Calu3 (cell line): Measurements from ENCODE around the gene AJAP1. TPM values are rescaled to one million over a fixed set of nuclear protein-coding genes. Genes with fewer than 3 reads are reported as not detected.

ENCODE experiments used
- BruUV-seq: library from RNA; stranded (reverse); fragments of 400-500 nt; replicated peaks from 2 replicates; lab custom pipeline; 2021; lab: Mats Ljungman, UMichigan
- CTCF ChIA-PET: fragments of 300-600 bp; sonication (Branson Sonifier 250); formaldehyde crosslinking; loops from one replicate; lab custom pipeline; 2022; ENCODE audit warnings: antibody characterized with exemption; lab: Charles Lee
- DNase-seq: peaks from one replicate; pipeline ENCODE4 v3.0.0; 2022
- H3K27ac Mint-ChIP-seq: one replicate; pipeline ENCODE4 v1.8.0; 2022; ENCODE audit warnings: mixed read lengths; ENCODE audit not compliant: unreplicated experiment
- H3K27me3 Mint-ChIP-seq: one replicate; pipeline ENCODE4 v1.8.0; 2022; ENCODE audit warnings: mixed read lengths; ENCODE audit not compliant: unreplicated experiment
- H3K36me3 Mint-ChIP-seq: one replicate; pipeline ENCODE4 v1.8.0; 2022; ENCODE audit warnings: mild to moderate bottlenecking, moderate library complexity, mixed read lengths; ENCODE audit not compliant: insufficient read depth, unreplicated experiment
- H3K4me1 Mint-ChIP-seq: one replicate; pipeline ENCODE4 v1.8.0; 2022; ENCODE audit warnings: mild to moderate bottlenecking, low read depth, mixed read lengths; ENCODE audit not compliant: unreplicated experiment
- H3K4me3 Mint-ChIP-seq: one replicate; pipeline ENCODE4 v1.8.0; 2022; ENCODE audit warnings: mild to moderate bottlenecking, low read depth, moderate library complexity, mixed read lengths; ENCODE audit not compliant: unreplicated experiment
- H3K9me3 Mint-ChIP-seq: one replicate; pipeline ENCODE4 v1.8.0; 2022; ENCODE audit warnings: low read depth, mixed read lengths; ENCODE audit not compliant: unreplicated experiment
- intact Hi-C: fragments of 100-400 bp; cut with micrococcal nuclease; formaldehyde crosslinking; loops from one replicate; pipeline ENCODE4 v1.10.0; 2022; ENCODE audit not compliant: unreplicated experiment
- total RNA-seq: library from RNA; stranded (reverse); gene quantifications from 2 replicates; pipeline ENCODE4 v1.2.3, GENCODE V29; 2022
- TF ChIP-seq, protein P1 (sequence below): fragments of 200-600 bp; IDR thresholded peaks from one replicate; pipeline ENCODE4 v1.8.0; 2022; ENCODE audit warnings: antibody characterized with exemption; ENCODE audit not compliant: unreplicated experiment

The AJAP1 gene
- total RNA-seq, 1 experiment from 2014 or later: not detected

GRCh38 chr1:4640931-4641330, 13.5 kb upstream of the AJAP1 start:
- BruUV-seq: no TSS peak
- no peaks in the 10 kb centered on the region for H3K4me1 Mint-ChIP-seq
- H3K9me3 Mint-ChIP-seq: no peaks in the 10 kb centered on the region
- TF ChIP-seq, protein P1, sequence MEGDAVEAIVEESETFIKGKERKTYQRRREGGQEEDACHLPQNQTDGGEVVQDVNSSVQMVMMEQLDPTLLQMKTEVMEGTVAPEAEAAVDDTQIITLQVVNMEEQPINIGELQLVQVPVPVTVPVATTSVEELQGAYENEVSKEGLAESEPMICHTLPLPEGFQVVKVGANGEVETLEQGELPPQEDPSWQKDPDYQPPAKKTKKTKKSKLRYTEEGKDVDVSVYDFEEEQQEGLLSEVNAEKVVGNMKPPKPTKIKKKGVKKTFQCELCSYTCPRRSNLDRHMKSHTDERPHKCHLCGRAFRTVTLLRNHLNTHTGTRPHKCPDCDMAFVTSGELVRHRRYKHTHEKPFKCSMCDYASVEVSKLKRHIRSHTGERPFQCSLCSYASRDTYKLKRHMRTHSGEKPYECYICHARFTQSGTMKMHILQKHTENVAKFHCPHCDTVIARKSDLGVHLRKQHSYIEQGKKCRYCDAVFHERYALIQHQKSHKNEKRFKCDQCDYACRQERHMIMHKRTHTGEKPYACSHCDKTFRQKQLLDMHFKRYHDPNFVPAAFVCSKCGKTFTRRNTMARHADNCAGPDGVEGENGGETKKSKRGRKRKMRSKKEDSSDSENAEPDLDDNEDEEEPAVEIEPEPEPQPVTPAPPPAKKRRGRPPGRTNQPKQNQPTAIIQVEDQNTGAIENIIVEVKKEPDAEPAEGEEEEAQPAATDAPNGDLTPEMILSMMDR: no peak
- no peaks in the 10 kb centered on the region for H3K36me3 Mint-ChIP-seq
- H3K27me3 Mint-ChIP-seq: no peaks in the 10 kb centered on the region
- no peak overlapping the region for H3K4me3 Mint-ChIP-seq
- no peak overlapping the region for H3K27ac Mint-ChIP-seq
- no peak for DNase-seq
- CTCF ChIA-PET: no interaction called here
- intact Hi-C loops: no loop called here

DNA sequence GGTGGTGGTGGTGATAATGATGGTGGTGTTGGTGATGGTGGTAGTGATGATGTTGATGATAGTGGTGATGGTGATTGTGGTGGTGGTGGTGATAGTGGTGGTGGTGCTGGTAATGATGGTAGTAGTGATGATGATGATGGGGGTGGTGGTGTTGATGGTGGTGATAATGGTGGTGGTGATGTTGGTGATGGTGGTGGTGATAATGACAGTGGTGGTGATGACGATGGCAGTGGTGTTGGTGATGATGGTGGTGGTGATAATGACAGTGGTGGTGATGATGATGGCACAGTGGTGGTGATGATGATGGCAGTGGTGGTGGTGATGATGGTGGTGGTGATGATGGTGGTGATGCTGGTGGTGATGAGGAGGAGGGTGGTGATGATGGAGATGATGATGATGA, 7.0 kb upstream of the AJAP1 start:
- Mint-ChIP-seq H3K4me1 (no peaks in the 10 kb centered on the region), H3K36me3 (no peaks in the 10 kb centered on the region), H3K4me3 (no peak overlapping the region), H3K27me3 (no peaks in the 10 kb centered on the region), H3K27ac (no peak overlapping the region), H3K9me3 (no peaks in the 10 kb centered on the region)
- CTCF ChIA-PET: no interaction called here
- TF ChIP-seq, protein P1: no peak
- intact Hi-C loops: no loop called here
- no peak for DNase-seq
- no TSS peak for BruUV-seq

DNA sequence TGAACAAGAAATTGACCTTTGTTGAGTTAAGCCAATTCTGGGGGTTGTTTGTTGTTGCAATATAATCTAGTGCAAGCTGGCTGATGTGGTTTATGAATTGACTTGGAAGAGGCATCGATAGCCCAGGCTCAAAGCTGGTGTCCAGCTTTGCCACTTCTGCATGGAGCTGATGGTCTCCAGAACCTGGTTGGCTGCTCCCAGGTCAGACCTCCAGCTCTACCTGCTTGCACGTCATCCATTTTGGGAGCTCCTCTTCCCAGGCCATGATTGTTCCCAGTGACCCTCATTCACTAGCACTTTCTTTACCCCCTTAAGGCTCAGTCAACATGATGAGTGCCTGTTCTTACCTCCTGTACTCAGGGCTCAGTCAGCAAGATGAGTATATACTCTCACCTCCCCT, 5.8 kb upstream of the AJAP1 start:
- Mint-ChIP-seq H3K27ac (no peak overlapping the region), H3K4me3 (no peak overlapping the region), H3K9me3 (no peaks in the 10 kb centered on the region), H3K4me1 (no peaks in the 10 kb centered on the region), H3K36me3 (no peaks in the 10 kb centered on the region), H3K27me3 (no peaks in the 10 kb centered on the region)
- DNase-seq: no peak
- BruUV-seq: no TSS peak
- TF ChIP-seq, protein P1: no peak
- CTCF ChIA-PET: no interaction called here
- intact Hi-C loops: no loop called here

DNA sequence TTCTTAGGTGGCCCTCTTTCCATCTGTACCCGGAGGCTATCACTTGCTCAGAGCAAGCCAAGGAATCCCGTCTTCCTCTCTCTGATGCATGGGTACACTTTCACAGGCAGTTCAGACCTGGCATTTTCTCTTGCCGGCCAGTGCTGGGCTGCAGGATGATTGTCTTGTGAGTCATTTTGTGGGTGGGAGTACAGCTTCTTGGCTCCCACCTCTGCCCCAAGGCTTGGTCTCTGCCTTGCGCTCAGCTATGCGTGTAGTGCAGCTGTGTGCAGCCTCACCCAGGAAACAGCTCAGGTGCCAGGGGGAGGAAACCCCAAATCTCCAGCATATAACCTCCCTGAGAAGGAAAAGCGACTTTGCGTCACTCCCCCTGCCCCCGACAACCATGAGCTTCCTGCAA, 3.9 kb upstream of the AJAP1 start:
- intact Hi-C loops: no loop called here
- BruUV-seq: no TSS peak
- Mint-ChIP-seq H3K4me1 (no peaks in the 10 kb centered on the region), H3K27ac (no peak overlapping the region), H3K36me3 (no peaks in the 10 kb centered on the region), H3K4me3 (no peak overlapping the region), H3K9me3 (no peaks in the 10 kb centered on the region), H3K27me3 (no peaks in the 10 kb centered on the region)
- DNase-seq: no peak
- TF ChIP-seq, protein P1: no peak
- CTCF ChIA-PET: no interaction called here
